CD8-positive, alpha-beta memory T cell (primary cell): ENCODE data around the gene EPHA6. TPM values are rescaled to one million over a fixed set of nuclear protein-coding genes. Genes with fewer than 3 reads are reported as not detected.

ENCODE experiments used
- CTCF ChIA-PET: fragments of 350-600 bp; sonication (Branson Sonifier 250); formaldehyde crosslinking; loops from one replicate; lab custom pipeline; 2021; ENCODE audit warnings: antibody characterized with exemption; lab: Charles Lee
- POLR2A ChIA-PET: fragments of 350-600 bp; sonication (Branson Sonifier 250); formaldehyde crosslinking; loops from one replicate; lab custom pipeline; 2021; ENCODE audit warnings: antibody characterized with exemption; lab: Charles Lee
- DNase-seq, 5 donors: peaks; one replicate each; pipeline versions ENCODE4 v3.0.0 to v3.0.0-alpha.2; 2020 to 2022; ENCODE audit warnings: mixed read lengths in 1 of 5
- H3K27ac ChIP-seq: one replicate; pipeline ENCODE4 v1.7.0; 2013; ENCODE audit warnings: low read depth, mild to moderate bottlenecking, low read length, moderate library complexity
- H3K27me3 ChIP-seq: 2 replicates; pipeline ENCODE4 v1.7.0; 2013; ENCODE audit warnings: low read length, mild to moderate bottlenecking; ENCODE audit not compliant: insufficient read depth, poor library complexity, severe bottlenecking
- H3K36me3 ChIP-seq: 2 replicates; pipeline ENCODE4 v1.7.0; 2013; ENCODE audit warnings: mild to moderate bottlenecking, low read length, moderate library complexity; ENCODE audit not compliant: insufficient read depth
- H3K4me1 ChIP-seq: 2 replicates; pipeline ENCODE4 v1.7.0; 2013; ENCODE audit warnings: mild to moderate bottlenecking, low read length, moderate library complexity; ENCODE audit not compliant: insufficient read depth
- H3K4me3 ChIP-seq: 2 replicates; pipeline ENCODE4 v1.7.0; 2013; ENCODE audit warnings: mild to moderate bottlenecking, low read length
- H3K9me3 ChIP-seq: 2 replicates; pipeline ENCODE4 v1.7.0; 2013; ENCODE audit warnings: mild to moderate bottlenecking, low read length
- H3K27ac Mint-ChIP-seq, 8 donors: one replicate each; pipeline ENCODE4 v1.8.0; 2020 to 2021; ENCODE audit warnings: mixed read lengths in 8 of 8, mild to moderate bottlenecking in 6 of 8, inconsistent platforms in 3 of 8, moderate library complexity in 3 of 8
- H3K27me3 Mint-ChIP-seq, 2 donors: one replicate each; pipeline ENCODE4 v1.8.0; 2020 to 2021; ENCODE audit warnings: mixed read lengths in 2 of 2, mild to moderate bottlenecking in 1 of 2, moderate library complexity in 1 of 2
- H3K36me3 Mint-ChIP-seq, 3 donors: one replicate each; pipeline ENCODE4 v1.8.0; 2020 to 2021; ENCODE audit warnings: mixed read lengths in 3 of 3, inconsistent platforms in 1 of 3, mild to moderate bottlenecking in 1 of 3
- H3K4me1 Mint-ChIP-seq, 3 donors: one replicate each; pipeline ENCODE4 v1.8.0; 2020 to 2021; ENCODE audit warnings: mixed read lengths in 3 of 3, inconsistent platforms in 1 of 3, mild to moderate bottlenecking in 1 of 3
- H3K4me3 Mint-ChIP-seq, 7 donors: one replicate each; pipeline ENCODE4 v1.8.0; 2020 to 2021; ENCODE audit warnings: mixed read lengths in 7 of 7, mild to moderate bottlenecking in 6 of 7, moderate library complexity in 4 of 7, inconsistent platforms in 2 of 7
- H3K9me3 Mint-ChIP-seq, 5 donors: one replicate each; pipeline ENCODE4 v1.8.0; 2020 to 2022; ENCODE audit warnings: mixed read lengths in 5 of 5, mild to moderate bottlenecking in 3 of 5, moderate library complexity in 2 of 5, inconsistent platforms in 1 of 5
- polyA plus RNA-seq: library from polyadenylated mRNA; unstranded; fragments of 300-500 nt; fragmentation: Illumina TruSeq; gene quantifications from one replicate; pipeline ENCODE4 v1.2.3, GENCODE V29; 2021
- total RNA-seq, 2 experiments: library from RNA; stranded (reverse); gene quantifications; one replicate each; pipeline ENCODE4 v1.2.3, GENCODE V29; 2021

EPHA6 gene
- total and polyA plus RNA-seq, 3 experiments from 2014 or later = not detected

GRCh38 chr3:97059168-97059567 is 244.8 kb downstream of the EPHA6 start:
- H3K9me3 Mint-ChIP-seq = peaks cover 0 to 15% (median 4%) of the 10 kb centered on the region in 5 donors
- no peaks in the 10 kb centered on the region for H3K4me1 Mint-ChIP-seq
- no peak overlapping the region for H3K27ac ChIP-seq
- H3K36me3 ChIP-seq = no peaks in the 10 kb centered on the region
- no peak overlapping the region for H3K27ac Mint-ChIP-seq
- no peaks in the 10 kb centered on the region for H3K27me3 Mint-ChIP-seq
- H3K4me3 ChIP-seq = no peak overlapping the region
- POLR2A ChIA-PET = no interaction called here
- no peaks in the 10 kb centered on the region for H3K4me1 ChIP-seq
- no peaks in the 10 kb centered on the region for H3K36me3 Mint-ChIP-seq
- CTCF ChIA-PET = no interaction called here
- DNase-seq = no peak
- no peak overlapping the region for H3K4me3 Mint-ChIP-seq
- no peaks in the 10 kb centered on the region for H3K27me3 ChIP-seq
- H3K9me3 ChIP-seq = no peaks in the 10 kb centered on the region

GRCh38 chr3:97066531-97066930 is 252.1 kb downstream of the EPHA6 start:
- Histone ChIP-seq H3K27ac (no peak overlapping the region), H3K36me3 (no peaks in the 10 kb centered on the region), H3K9me3 (no peaks in the 10 kb centered on the region), H3K4me1 (no peaks in the 10 kb centered on the region), H3K4me3 (no peak overlapping the region), H3K27me3 (no peaks in the 10 kb centered on the region)
- H3K27me3 Mint-ChIP-seq = no peaks in the 10 kb centered on the region
- peaks cover 0 to 11% (median 4%) of the 10 kb centered on the region in 5 donors for H3K9me3 Mint-ChIP-seq
- H3K4me1 Mint-ChIP-seq = no peaks in the 10 kb centered on the region
- no peaks in the 10 kb centered on the region for H3K36me3 Mint-ChIP-seq
- no peak overlapping the region for H3K4me3 Mint-ChIP-seq
- DNase-seq = no peak
- H3K27ac Mint-ChIP-seq = no peak overlapping the region
- CTCF ChIA-PET = no interaction called here
- POLR2A ChIA-PET = no interaction called here

- H3K36me3 Mint-ChIP-seq = no peaks in the 10 kb centered on the region
These were observed 255.9 kb downstream of the EPHA6 start for GRCh38 chr3:97070302-97070701.

DNA sequence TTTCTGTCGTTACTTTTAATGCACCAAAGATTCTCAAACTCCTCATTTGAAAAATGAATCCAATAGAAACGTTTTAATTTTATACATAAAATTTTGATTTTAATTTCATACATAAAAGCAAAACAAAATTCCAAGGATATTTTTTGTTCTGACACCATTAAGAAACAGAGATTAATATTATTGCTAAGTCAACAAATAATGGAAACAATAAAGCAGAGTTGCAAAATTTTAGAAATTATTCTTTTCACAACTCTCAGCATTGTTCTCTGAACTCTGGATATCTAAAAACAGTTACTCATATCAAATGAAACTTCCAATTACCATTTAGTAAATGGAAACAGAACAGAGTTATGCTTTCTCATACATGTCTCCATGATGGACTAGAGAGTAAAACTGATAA is 260.2 kb downstream of the EPHA6 start:
- Histone ChIP-seq H3K36me3 (no peaks in the 10 kb centered on the region), H3K27ac (no peak overlapping the region), H3K9me3 (no peaks in the 10 kb centered on the region), H3K27me3 (no peaks in the 10 kb centered on the region), H3K4me3 (no peak overlapping the region), H3K4me1 (no peaks in the 10 kb centered on the region)
- ChIA-PET CTCF (no interaction called here), POLR2A (no interaction called here)
- H3K36me3 Mint-ChIP-seq = no peaks in the 10 kb centered on the region
- H3K27ac Mint-ChIP-seq = no peak overlapping the region
- peaks cover 2 to 11% (median 6%) of the 10 kb centered on the region in 5 donors for H3K9me3 Mint-ChIP-seq
- H3K4me3 Mint-ChIP-seq = no peak overlapping the region
- no peaks in the 10 kb centered on the region for H3K4me1 Mint-ChIP-seq
- no peak for DNase-seq
- no peaks in the 10 kb centered on the region for H3K27me3 Mint-ChIP-seq

More at GRCh38 chr3:97070302-97070701, 255.9 kb downstream of the EPHA6 start:
- Histone ChIP-seq H3K4me1 (no peaks in the 10 kb centered on the region), H3K36me3 (no peaks in the 10 kb centered on the region), H3K27me3 (no peaks in the 10 kb centered on the region), H3K9me3 (no peaks in the 10 kb centered on the region), H3K27ac (no peak overlapping the region), H3K4me3 (no peak overlapping the region)
- H3K4me3 Mint-ChIP-seq = no peak overlapping the region
- POLR2A ChIA-PET = no interaction called here
- no peak for DNase-seq
- peaks cover 2 to 5% (median 4%) of the 10 kb centered on the region in 5 donors for H3K9me3 Mint-ChIP-seq
- H3K4me1 Mint-ChIP-seq = no peaks in the 10 kb centered on the region
- CTCF ChIA-PET = no interaction called here
- no peaks in the 10 kb centered on the region for H3K27me3 Mint-ChIP-seq
- H3K27ac Mint-ChIP-seq = no peak overlapping the region

DNA sequence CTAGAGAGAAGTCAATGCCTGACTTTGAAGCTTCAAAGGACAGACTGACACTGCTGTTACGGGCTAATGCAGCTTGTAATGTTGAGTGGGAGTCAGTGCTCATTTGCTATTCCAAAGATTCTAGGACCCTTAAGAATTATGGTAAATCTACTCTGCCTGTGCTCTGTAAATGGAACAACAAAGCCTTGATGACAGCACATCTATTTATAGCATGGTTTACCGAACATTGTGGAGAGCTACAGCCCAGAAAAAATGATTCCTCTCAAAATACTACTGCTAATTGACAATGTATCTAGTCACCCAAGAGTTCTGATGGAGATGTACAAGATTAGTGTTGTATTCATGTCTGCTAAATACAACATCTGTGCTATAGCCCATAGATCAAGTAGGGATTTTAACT is 262.3 kb downstream of the EPHA6 start:
- POLR2A ChIA-PET = no interaction called here
- no peaks in the 10 kb centered on the region for H3K4me1 Mint-ChIP-seq
- H3K27ac Mint-ChIP-seq = no peak overlapping the region

DNA sequence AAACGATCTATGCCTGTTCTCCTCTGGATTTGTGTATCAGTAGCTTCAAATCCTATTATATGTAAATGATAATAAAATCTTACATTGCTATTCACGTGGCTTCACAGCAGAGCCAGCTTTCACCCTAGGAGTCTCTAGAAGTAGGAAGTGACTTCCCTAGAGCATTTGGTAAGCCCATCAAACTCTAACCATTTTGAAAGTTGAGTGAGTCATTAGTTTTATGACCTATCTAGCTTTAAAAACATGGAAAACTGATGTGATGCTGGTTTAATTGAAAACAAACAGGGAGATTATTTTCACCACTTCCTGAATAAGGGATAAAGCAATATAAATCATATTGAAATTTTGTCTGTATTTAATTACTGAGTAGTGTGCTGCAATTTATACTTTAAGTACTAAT is 275.2 kb downstream of the EPHA6 start:
- Mint-ChIP-seq H3K9me3 (peaks cover 0 to 16% (median 0%) of the 10 kb centered on the region in 5 donors), H3K27me3 (no peaks in the 10 kb centered on the region), H3K27ac (no peak overlapping the region), H3K36me3 (no peaks in the 10 kb centered on the region), H3K4me1 (no peaks in the 10 kb centered on the region), H3K4me3 (no peak overlapping the region)
- ChIA-PET POLR2A (no interaction called here), CTCF (no interaction called here)
- H3K36me3 ChIP-seq = no peaks in the 10 kb centered on the region
- H3K4me1 ChIP-seq = no peaks in the 10 kb centered on the region
- H3K4me3 ChIP-seq = no peak overlapping the region
- no peak overlapping the region for H3K27ac ChIP-seq
- no peaks in the 10 kb centered on the region for H3K27me3 ChIP-seq
- H3K9me3 ChIP-seq = no peaks in the 10 kb centered on the region
- no peak for DNase-seq

More for the DNA sequence above, 262.3 kb downstream of the EPHA6 start:
- CTCF ChIA-PET = no interaction called here
- Mint-ChIP-seq H3K9me3 (peaks cover 0 to 11% (median 3%) of the 10 kb centered on the region in 5 donors), H3K4me3 (no peak overlapping the region), H3K27me3 (no peaks in the 10 kb centered on the region), H3K36me3 (no peaks in the 10 kb centered on the region)
- Histone ChIP-seq H3K4me1 (no peaks in the 10 kb centered on the region), H3K36me3 (no peaks in the 10 kb centered on the region), H3K4me3 (no peak overlapping the region), H3K27me3 (no peaks in the 10 kb centered on the region), H3K27ac (no peak overlapping the region), H3K9me3 (no peaks in the 10 kb centered on the region)
- DNase-seq = no peak

GRCh38 chr3:97102641-97103040 is 288.2 kb downstream of the EPHA6 start:
- DNase-seq = no peak
- H3K9me3 ChIP-seq = no peaks in the 10 kb centered on the region
- H3K36me3 ChIP-seq = no peaks in the 10 kb centered on the region
- no peaks in the 10 kb centered on the region for H3K4me1 ChIP-seq
- Mint-ChIP-seq H3K27ac (no peak overlapping the region), H3K36me3 (no peaks in the 10 kb centered on the region), H3K4me1 (no peaks in the 10 kb centered on the region), H3K9me3 (peaks cover 0 to 15% (median 0%) of the 10 kb centered on the region in 5 donors), H3K4me3 (no peak overlapping the region), H3K27me3 (peaks cover 0 to 2% of the 10 kb centered on the region in 2 donors)
- ChIA-PET CTCF (no interaction called here), POLR2A (no interaction called here)
- no peaks in the 10 kb centered on the region for H3K27me3 ChIP-seq
- H3K27ac ChIP-seq = no peak overlapping the region
- no peak overlapping the region for H3K4me3 ChIP-seq

DNA sequence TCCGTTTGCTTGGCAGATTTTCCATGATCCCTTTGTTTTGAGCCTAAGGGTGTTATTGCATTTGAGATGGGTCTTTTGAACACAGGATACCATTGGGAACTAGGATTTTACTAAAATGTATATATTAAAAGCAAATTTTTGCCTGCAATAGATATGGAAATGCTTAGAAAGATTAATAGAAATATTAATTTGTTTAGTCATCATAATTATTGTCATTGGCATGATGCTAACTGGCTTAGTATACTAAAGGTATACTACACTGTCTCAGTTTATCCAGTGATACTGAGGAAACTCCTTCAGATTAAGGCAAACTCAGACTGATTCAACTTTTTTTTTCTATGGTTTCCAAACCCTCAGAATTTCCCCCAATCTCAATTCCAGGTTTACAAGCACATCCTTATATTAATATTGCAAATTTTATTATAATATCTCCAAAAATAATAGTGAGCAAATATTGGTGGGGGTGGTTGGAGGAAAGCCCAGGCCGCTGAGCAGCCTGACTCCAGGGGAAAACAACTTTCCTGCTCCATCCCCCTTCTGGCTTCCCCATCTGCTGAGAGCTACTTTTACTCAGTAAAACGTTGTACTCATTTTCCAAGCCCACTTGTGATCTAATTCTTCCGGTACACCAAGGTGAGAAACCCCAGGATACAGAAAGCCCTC is 291.7 kb downstream of the EPHA6 start:
- Mint-ChIP-seq H3K4me3 (no peak overlapping the region), H3K36me3 (no peaks in the 10 kb centered on the region), H3K27ac (no peak overlapping the region), H3K4me1 (no peaks in the 10 kb centered on the region), H3K27me3 (peaks cover 0 to 2% of the 10 kb centered on the region in 2 donors), H3K9me3 (peaks cover 0 to 10% (median 0%) of the 10 kb centered on the region in 5 donors)
- ChIA-PET CTCF (no interaction called here), POLR2A (no interaction called here)
- H3K27ac ChIP-seq = no peak overlapping the region
- H3K4me3 ChIP-seq = no peak overlapping the region
- H3K9me3 ChIP-seq = no peaks in the 10 kb centered on the region
- no peaks in the 10 kb centered on the region for H3K36me3 ChIP-seq
- DNase-seq = no peak
- H3K4me1 ChIP-seq = no peaks in the 10 kb centered on the region
- no peaks in the 10 kb centered on the region for H3K27me3 ChIP-seq
